Measurements from ENCODE around the gene CNGA4. TPM values are rescaled to one million over a fixed set of nuclear protein-coding genes. Genes with fewer than 3 reads are reported as not detected.

Gene CNGA4
- total and polyA plus RNA-seq, 2 of the 4 experiments (the other 2 are of a cell fraction): under 0.01 to 0.12 TPM

GRCh38 chr11:6240139-6240538, 1.2 kb downstream of the CNGA4 start:
- in situ Hi-C loops (cut with MboI; ENCODE audit: low sequenced_read_pairs) (no loop called here), intact Hi-C loops (cut with micrococcal nuclease) (no loop called here), dilution Hi-C loops (cut with HindIII; ENCODE audit: low sequenced_read_pairs, unreplicated experiment) (no loop called here)
- H3K27me3 ChIP-seq (ENCODE audit: control insufficient read depth, insufficient read depth, low read length): peaks cover 27% of the 10 kb centered on the region
- H3K9me1 ChIP-seq (ENCODE audit: insufficient read depth, low read length): no peaks in the 10 kb centered on the region
- H3K79me1 ChIP-seq (ENCODE audit: low read depth in 1 of 2, low read length in 2 of 2): 0 out of 4 replicates have a peak, but pooled peaks cover 0 to 2% of the 10 kb centered on the region in 2 experiments
- H2AFZ ChIP-seq (replicated peaks; ENCODE audit: low read length, poor library complexity): no peak overlapping the region
- H4K20me1 ChIP-seq (ENCODE audit: insufficient read depth, low read length): no peaks in the 10 kb centered on the region
- H3K27ac ChIP-seq (ENCODE audit: insufficient read depth, low read length): no peak overlapping the region
- no peak overlapping the region for H3K4ac ChIP-seq (ENCODE audit: low read depth, low read length)
- no peak overlapping the region for H3K14ac ChIP-seq (replicated peaks; ENCODE audit: low read depth, low read length)
- ChIA-PET POLR2A (ENCODE audit: unreplicated experiment) (no interaction called here), CTCF (no interaction called here)
- H3K9me3 ChIP-seq (ENCODE audit: control insufficient read depth, insufficient read depth, low read length): no peaks in the 10 kb centered on the region
- no peak overlapping the region for H3K4me3 ChIP-seq (ENCODE audit: insufficient read depth, low read depth, low read length)
- H4K8ac ChIP-seq (ENCODE audit: low read depth in 2 of 2, low read length in 2 of 2): no peak overlapping the region
- no peak overlapping the region for H3K4me2 ChIP-seq (ENCODE audit: low read depth, low read length)
- no peak overlapping the region for H2BK15ac ChIP-seq (ENCODE audit: low read depth, low read length)
- ATAC-seq (ENCODE audit: low read depth): no peak
- H4K91ac ChIP-seq (ENCODE audit: insufficient read depth, low read depth, low read length): no peak overlapping the region
- no peak overlapping the region for H3K23ac ChIP-seq (ENCODE audit: low read depth, low read length)
- no peak overlapping the region for H2BK5ac ChIP-seq (ENCODE audit: low read depth, low read length, poor library complexity, severe bottlenecking)
- no peak for DNase-seq
- H3K36me3 ChIP-seq (ENCODE audit: control insufficient read depth, insufficient read depth, low read length): no peaks in the 10 kb centered on the region
- H4K5ac ChIP-seq (ENCODE audit: low read depth, low read length): no peak overlapping the region
- H3K56ac ChIP-seq (ENCODE audit: extremely low read depth, insufficient read depth, low read length): no peak overlapping the region
- H3K9ac ChIP-seq (ENCODE audit: low read depth, low read length): no peak overlapping the region
- 92% methylated on average over 26 of the region's 28 CpGs; no CpG with 5 or more reads in 1 of the 2 experiments for WGBS, 2 experiments (ENCODE audit: extremely low coverage in 2 of 2, insufficient read length in 1 of 2)
- H3K18ac ChIP-seq (ENCODE audit: low read depth, low read length): no peak overlapping the region
- H3K4me1 ChIP-seq (ENCODE audit: control insufficient read depth, insufficient read depth, low read length): no peaks in the 10 kb centered on the region
- H2BK20ac ChIP-seq (ENCODE audit: low read depth, low read length): no peak overlapping the region
- TF ChIP-seq RCOR1 (IDR thresholded peaks at IDR 0.05; ENCODE audit: insufficient replicate concordance, low read length) (no peak), SMC3 (IDR thresholded peaks at IDR 0.05; ENCODE audit: low read depth, low read length) (no peak), RAD21 (IDR thresholded peaks at IDR 0.05; ENCODE audit: low read length) (no peak), MAFK (IDR thresholded peaks at IDR 0.05; ENCODE audit: low read depth, low read length) (no peak), POLR2A (IDR thresholded peaks at IDR 0.05; ENCODE audit: low read depth, low read length) (no peak), FOS (IDR thresholded peaks at IDR 0.05; ENCODE audit: low read depth, low read length) (no peak), CHD1 (IDR thresholded peaks at IDR 0.05; ENCODE audit: low read depth, low read length) (no peak), MXI1 (IDR thresholded peaks at IDR 0.05; ENCODE audit: borderline replicate concordance, low read depth, low read length) (no peak)
- no peak overlapping the region for H2AK9ac ChIP-seq (replicated peaks; ENCODE audit: low read depth, low read length, poor library complexity)
- no peak overlapping the region for H2BK120ac ChIP-seq (ENCODE audit: low read depth, low read length)
- no peak overlapping the region for H2AK5ac ChIP-seq (ENCODE audit: low read depth, low read length)
- no TSS peak for BruUV-seq (replicated peaks)
